GM21529 (cell line): ENCODE data around the gene LIPE.

Experiments used
- ATAC-seq: cut with Tn5 transposase; IDR thresholded peaks from one replicate; pipeline ENCODE4 v1.9.1; 2021; ENCODE audit not compliant: unreplicated experiment

LIPE gene

GRCh38 chr19:42420055-42420544 lies 7.1 kb downstream of the LIPE start:
- ATAC-seq = peak; percentile 31

GRCh38 chr19:42419309-42419708 lies 7.9 kb downstream of the LIPE start:
- no peak for ATAC-seq

GRCh38 chr19:42412661-42413076 lies 14.5 kb downstream of the LIPE start:
- no peak for ATAC-seq

GRCh38 chr19:42412227-42412626 lies 15.0 kb downstream of the LIPE start:
- no peak for ATAC-seq

GRCh38 chr19:42411581-42412178 lies 15.5 kb downstream of the LIPE start:
- no peak for ATAC-seq

GRCh38 chr19:42410371-42410770 lies 16.8 kb downstream of the LIPE start:
- ATAC-seq = no peak

- ATAC-seq = no peak
Measured at GRCh38 chr19:42409477-42409876, 17.7 kb downstream of the LIPE start.

- no peak for ATAC-seq
Measured at GRCh38 chr19:42407816-42408175, 19.4 kb downstream of the LIPE start.

GRCh38 chr19:42407085-42407815 lies 19.9 kb downstream of the LIPE start:
- ATAC-seq = no peak

GRCh38 chr19:42406111-42406510 lies 21.1 kb downstream of the LIPE start:
- no peak for ATAC-seq

- no peak for ATAC-seq
Measured at GRCh38 chr19:42403586-42403985, 23.6 kb downstream of the LIPE start.

GRCh38 chr19:42402376-42403116 lies 24.6 kb downstream of the LIPE start:
- no peak for ATAC-seq

GRCh38 chr19:42401365-42402303 lies 25.6 kb downstream of the LIPE start:
- no peak for ATAC-seq

- no peak for ATAC-seq
Measured at GRCh38 chr19:42400404-42400803, 26.8 kb downstream of the LIPE start.

- ATAC-seq = no peak
Measured at GRCh38 chr19:42397263-42398166, 29.7 kb downstream of the LIPE start.

- ATAC-seq = peak; percentile 95
Measured at GRCh38 chr19:42396381-42397262, 30.6 kb downstream of the LIPE start.

GRCh38 chr19:42394751-42395150 lies 32.4 kb downstream of the LIPE start:
- ATAC-seq = no peak

GRCh38 chr19:42392165-42392564 lies 35.0 kb downstream of the LIPE start:
- ATAC-seq = no peak

- no peak for ATAC-seq
Measured at GRCh38 chr19:42389899-42390298, 37.3 kb downstream of the LIPE start, which contains the start of gene CNFN. TSS of gene CNFN (minus strand) at chr19:42390297. CDS start at chr19:42389037, 1,260 bp downstream.
